ENCODE results near the gene MANBA. TPM values are rescaled to one million over a fixed set of nuclear protein-coding genes. Genes with fewer than 3 reads are reported as not detected.
A peak's percentile ranks its signal among the peaks of the same experiment; 100 is the strongest.

MANBA gene
- total RNA-seq, 6 experiments from 2014 or later: 11.3 to 18.2 (median 13.9) TPM

DNA sequence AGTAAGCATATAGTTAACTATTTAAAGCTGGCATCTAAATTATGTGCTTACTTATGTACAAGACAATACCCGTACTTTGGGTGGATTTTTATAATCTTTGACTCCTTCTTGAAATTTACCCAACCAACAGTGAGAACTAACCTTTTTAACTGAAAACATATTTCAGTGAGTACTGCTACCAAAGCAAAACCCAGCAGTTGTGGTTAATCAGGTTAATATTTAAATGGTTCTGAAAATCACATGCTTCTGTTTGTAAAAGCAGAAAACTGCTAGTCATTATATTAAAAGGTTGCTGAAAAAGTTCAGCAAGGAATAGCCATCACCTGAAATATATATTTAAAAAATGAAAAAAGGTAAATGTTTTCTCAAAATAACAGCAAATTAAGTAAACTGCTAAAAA lies 46.6 kb upstream of the MANBA start:
- ATAC-seq: peak in 3 of 4 donors; percentile 23 to 38 (median 30)
- H3K4me1 ChIP-seq: peaks cover 0 to 35% (median 1%) of the 10 kb centered on the region in 4 donors
- no peaks in the 10 kb centered on the region for H3K9me3 ChIP-seq
- TF ChIP-seq CTCF (IDR thresholded peaks at IDR 0.05): no peak
- TF ChIP-seq POLR2A (IDR thresholded peaks at IDR 0.05): no peak
- H3K27ac ChIP-seq: no peak overlapping the region
- 71% methylated on average over 1 of the region's 1 CpG for WGBS (ENCODE audit: insufficient coverage, low coverage, low lambda C conversion rate, missing lambda C conversion rate)
- no peak for DNase-seq
- no peaks in the 10 kb centered on the region for H3K27me3 ChIP-seq
- H3K36me3 ChIP-seq: peaks cover 0 to 52% (median 10%) of the 10 kb centered on the region in 4 donors
- H3K4me3 ChIP-seq: no peak overlapping the region
- intact Hi-C loops (cut with DNase I): no loop called here

DNA sequence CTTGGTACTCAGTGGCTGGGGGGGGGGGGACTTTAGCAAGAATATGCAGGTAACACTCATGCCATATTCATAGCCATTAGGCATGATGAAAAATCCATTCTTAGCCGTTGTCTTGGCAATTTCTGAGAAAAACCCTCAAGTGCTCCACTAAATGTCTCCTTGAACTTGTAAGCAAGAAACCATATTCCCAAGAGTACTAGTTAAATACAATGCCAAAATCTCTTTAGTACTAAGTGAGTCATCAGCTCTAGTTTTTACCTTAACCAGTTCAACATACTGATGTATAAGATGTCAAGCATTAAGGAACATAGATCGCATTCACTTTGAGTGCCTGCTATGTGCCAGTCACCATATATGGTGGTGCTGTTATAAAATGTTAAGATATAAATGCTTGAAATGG lies 39.0 kb upstream of the MANBA start:
- H3K9me3 ChIP-seq: no peaks in the 10 kb centered on the region
- H3K27me3 ChIP-seq: no peaks in the 10 kb centered on the region
- H3K36me3 ChIP-seq: peaks cover 6 to 95% (median 32%) of the 10 kb centered on the region in 4 donors
- intact Hi-C loops (cut with DNase I): no loop called here
- TF ChIP-seq POLR2A (IDR thresholded peaks at IDR 0.05): no peak
- no peak for TF ChIP-seq CTCF (IDR thresholded peaks at IDR 0.05)
- ATAC-seq: no peak
- 90% methylated on average over 2 of the region's 2 CpGs for WGBS (ENCODE audit: insufficient coverage, low coverage, low lambda C conversion rate, missing lambda C conversion rate)
- no peak for DNase-seq
- H3K4me3 ChIP-seq: no peak overlapping the region
- no peaks in the 10 kb centered on the region for H3K4me1 ChIP-seq
- no peak overlapping the region for H3K27ac ChIP-seq

- Histone ChIP-seq H3K27me3 (no peaks in the 10 kb centered on the region), H3K27ac (no peak overlapping the region), H3K4me1 (peaks cover 0 to 9% (median 0%) of the 10 kb centered on the region in 4 donors), H3K36me3 (peaks cover 6 to 52% (median 21%) of the 10 kb centered on the region in 4 donors), H3K9me3 (no peaks in the 10 kb centered on the region), H3K4me3 (no peak overlapping the region)
- ATAC-seq (no peak), DNase-seq (no peak)
- 96% methylated on average over 2 of the region's 2 CpGs for WGBS (ENCODE audit: insufficient coverage, low coverage, low lambda C conversion rate, missing lambda C conversion rate)
- TF ChIP-seq CTCF (IDR thresholded peaks at IDR 0.05) (no peak), POLR2A (IDR thresholded peaks at IDR 0.05) (no peak)
- intact Hi-C loops (cut with DNase I): no loop called here
Measured at GRCh38 chr4:102794999-102795398, 34.2 kb upstream of the MANBA start.

DNA sequence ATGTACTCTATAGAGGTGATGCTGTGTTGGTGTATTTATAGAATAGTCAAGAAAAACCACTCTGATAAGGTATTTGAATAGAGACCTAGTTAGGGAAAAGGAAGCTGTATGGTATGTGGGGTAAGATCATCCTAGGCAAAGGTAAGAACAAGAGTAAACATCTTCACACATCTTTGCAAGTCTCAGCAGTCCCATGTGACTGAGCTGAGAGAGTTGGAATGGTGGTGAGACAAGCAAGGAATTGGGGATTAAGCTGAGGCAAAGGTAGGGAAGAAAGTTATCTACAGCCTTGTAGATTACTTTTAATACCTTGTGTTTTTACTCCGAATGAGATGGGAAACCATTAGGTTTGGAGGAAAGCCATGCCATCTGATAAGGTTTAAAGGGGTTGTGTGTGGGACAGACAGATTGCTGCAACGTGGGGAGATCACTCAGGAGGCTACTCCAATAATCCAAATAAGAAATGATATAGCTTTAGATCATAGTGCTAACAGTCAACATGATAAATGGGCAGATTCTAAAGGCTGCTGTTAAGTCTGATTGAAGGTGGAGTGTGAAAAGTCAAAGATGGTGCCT lies 31.7 kb upstream of the MANBA start:
- intact Hi-C loops (cut with DNase I): no loop called here
- no peak for TF ChIP-seq POLR2A (IDR thresholded peaks at IDR 0.05)
- TF ChIP-seq CTCF (IDR thresholded peaks at IDR 0.05): no peak
- Histone ChIP-seq H3K9me3 (no peaks in the 10 kb centered on the region), H3K27ac (no peak overlapping the region), H3K4me3 (no peak overlapping the region), H3K4me1 (peaks cover 0 to 9% (median 0%) of the 10 kb centered on the region in 4 donors), H3K27me3 (no peaks in the 10 kb centered on the region), H3K36me3 (peaks cover 0 to 27% (median 7%) of the 10 kb centered on the region in 4 donors)
- DNase-seq: no peak
- peak in 3 of 4 donors; percentile 33 to 47 (median 35) for ATAC-seq
- WGBS (ENCODE audit: insufficient coverage, low coverage, low lambda C conversion rate, missing lambda C conversion rate): 47% methylated on average over 2 of the region's 2 CpGs
